CD4-positive, alpha-beta T cell treated with Interferon gamma for 1 hour (primary cell): Measurements from ENCODE around the gene C3.
"Not testable (repeated sequence)": the region's sequence is repeated elsewhere in the genome, so short reads cannot be mapped to it uniquely, and the experiment has no call there.

ENCODE experiments used
- DNase-seq: peaks from one replicate; pipeline ENCODE4 v3.0.0-alpha.2; 2020

The C3 gene

GRCh38 chr19:6712231-6712630, 8.2 kb downstream of the C3 start:
- no peak for DNase-seq

- DNase-seq = no peak
Measured at GRCh38 chr19:6711605-6712004, 8.8 kb downstream of the C3 start.

GRCh38 chr19:6711078-6711361, 9.4 kb downstream of the C3 start:
- DNase-seq = no peak

- no peak for DNase-seq
Measured at GRCh38 chr19:6710273-6711077, 10.0 kb downstream of the C3 start.

- DNase-seq = no peak
Measured at GRCh38 chr19:6709549-6709948, 10.9 kb downstream of the C3 start.

- not testable (repeated sequence) for DNase-seq
Measured at GRCh38 chr19:6708913-6709312, 11.5 kb downstream of the C3 start.

GRCh38 chr19:6708346-6708745, 12.1 kb downstream of the C3 start:
- no peak for DNase-seq

GRCh38 chr19:6707658-6708018, 12.8 kb downstream of the C3 start:
- no peak for DNase-seq

- DNase-seq = no peak
Measured at GRCh38 chr19:6707011-6707657, 13.3 kb downstream of the C3 start.

GRCh38 chr19:6706633-6706958, 13.9 kb downstream of the C3 start:
- no peak for DNase-seq

- DNase-seq = no peak
Measured at GRCh38 chr19:6705931-6706632, 14.4 kb downstream of the C3 start.

- no peak for DNase-seq
Measured at GRCh38 chr19:6700586-6701316, 19.7 kb downstream of the C3 start.

GRCh38 chr19:6699935-6700334, 20.5 kb downstream of the C3 start:
- no peak for DNase-seq

- no peak for DNase-seq
Measured at GRCh38 chr19:6697291-6697690, 23.2 kb downstream of the C3 start.

GRCh38 chr19:6696239-6696820, 24.1 kb downstream of the C3 start:
- DNase-seq = no peak

GRCh38 chr19:6694147-6694815, 26.2 kb downstream of the C3 start:
- no peak for DNase-seq

- no peak for DNase-seq
Measured at GRCh38 chr19:6693681-6694080, 26.8 kb downstream of the C3 start.

- no peak for DNase-seq
Measured at GRCh38 chr19:6693056-6693471, 27.4 kb downstream of the C3 start.

GRCh38 chr19:6692027-6692426, 28.4 kb downstream of the C3 start:
- no peak for DNase-seq

GRCh38 chr19:6691342-6691741, 29.1 kb downstream of the C3 start:
- DNase-seq = no peak

- DNase-seq = no peak
Measured at GRCh38 chr19:6690160-6690885, 30.1 kb downstream of the C3 start.

- DNase-seq = no peak
Measured at GRCh38 chr19:6687114-6687513, 33.3 kb downstream of the C3 start.
